GM10847 (cell line): ENCODE measurements around the gene VWA1.

ENCODE experiments used
- POLR2A ChIP-seq: IDR thresholded peaks from 2 replicates; pipeline ENCODE4 v1.6.1; 2011; ENCODE audit not compliant: insufficient read length; ENCODE audit errors: extremely low read depth

VWA1 gene

GRCh38 chr1:1421147-1421906 lies 14.2 kb upstream of the VWA1 start, which contains the start of gene ANKRD65:
ANKRD65 (minus strand) TSS chr1:1421276; CDS start chr1:1421005, 271 bp downstream.
- no peak for TF ChIP-seq POLR2A

DNA sequence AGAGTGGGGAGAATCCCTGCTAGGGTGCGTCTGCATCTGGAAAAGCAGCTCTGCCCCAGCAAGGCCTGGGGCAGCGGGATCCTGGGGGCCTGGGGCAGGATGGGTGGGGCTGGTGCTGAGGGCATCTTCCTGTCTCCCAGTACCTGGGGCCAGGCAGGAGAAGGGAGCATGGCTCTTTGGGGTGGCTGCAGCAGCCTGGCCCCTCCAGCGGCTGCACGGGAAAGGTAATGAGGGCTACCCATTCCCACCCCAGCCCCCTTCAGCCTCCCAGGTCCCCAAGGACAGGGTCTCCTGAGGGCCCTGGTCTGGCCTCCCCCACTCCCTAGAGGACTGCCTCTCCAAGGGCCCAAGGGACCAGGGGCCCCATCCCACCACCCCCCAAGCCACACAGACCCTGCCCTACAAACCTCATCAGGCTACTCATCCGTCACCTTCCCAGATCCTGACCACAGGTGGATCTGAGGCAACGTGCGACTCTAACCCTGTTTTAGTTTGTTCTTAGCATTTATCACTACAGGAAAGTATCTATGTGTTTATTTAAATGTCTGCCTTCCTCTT lies 13.5 kb upstream of the VWA1 start:
- TF ChIP-seq POLR2A: no peak

DNA sequence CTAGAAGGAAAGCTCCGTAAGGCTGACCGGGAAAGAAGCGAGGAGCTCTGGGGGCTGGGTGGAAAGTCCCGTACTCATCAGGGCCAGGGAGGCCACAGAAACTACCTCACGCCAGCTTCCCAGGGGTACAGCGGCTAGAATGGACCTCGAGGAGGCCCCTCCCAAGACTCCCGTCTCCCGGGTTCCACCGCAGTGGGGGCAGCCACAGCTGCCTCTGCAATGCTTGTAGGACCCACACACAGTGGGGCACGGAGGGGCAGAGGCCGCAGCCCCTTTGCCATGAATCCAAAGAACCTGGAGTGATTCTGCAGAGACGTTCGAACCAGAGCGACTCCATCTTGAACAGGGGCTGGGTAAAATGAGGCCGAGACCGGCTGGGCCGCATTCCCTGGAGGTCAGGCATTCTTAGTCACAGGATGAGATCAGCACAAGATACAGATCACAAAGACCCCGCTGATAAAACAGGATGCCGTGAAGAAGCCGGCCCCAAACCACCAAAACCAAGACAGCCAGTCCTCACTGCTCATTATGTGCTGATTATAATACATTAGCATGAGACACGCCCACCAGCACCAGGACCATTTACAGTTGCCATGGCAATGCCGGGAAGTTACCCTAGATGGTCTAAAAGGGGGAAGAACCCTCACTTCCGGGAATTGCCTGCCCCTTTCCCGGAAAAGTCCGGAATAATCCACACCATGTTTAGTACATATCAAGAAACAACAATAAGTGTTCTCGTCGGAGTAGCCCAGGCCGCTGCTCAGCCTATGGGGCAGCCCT lies 12.8 kb upstream of the VWA1 start:
- TF ChIP-seq POLR2A: no peak

DNA sequence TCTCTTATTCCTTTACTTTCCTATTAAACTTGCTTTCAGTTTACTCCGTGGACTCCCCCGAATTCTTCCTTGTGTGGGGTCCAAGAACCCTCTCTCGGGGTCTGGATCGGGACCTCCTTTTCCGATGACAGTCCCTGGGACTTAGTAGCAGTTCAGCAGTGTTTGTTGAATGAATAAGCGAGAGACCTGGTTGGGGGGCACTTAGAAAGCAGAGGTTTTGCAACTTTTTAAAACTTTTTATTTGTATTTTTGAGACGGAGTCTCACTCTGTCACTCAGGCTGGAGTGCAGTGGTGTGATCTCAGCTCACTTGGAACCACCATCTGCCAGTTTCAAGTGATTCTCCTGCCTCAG lies 12.3 kb upstream of the VWA1 start:
- TF ChIP-seq POLR2A: no peak

GRCh38 chr1:1424707-1425106 lies 10.8 kb upstream of the VWA1 start:
- TF ChIP-seq POLR2A: no peak

DNA sequence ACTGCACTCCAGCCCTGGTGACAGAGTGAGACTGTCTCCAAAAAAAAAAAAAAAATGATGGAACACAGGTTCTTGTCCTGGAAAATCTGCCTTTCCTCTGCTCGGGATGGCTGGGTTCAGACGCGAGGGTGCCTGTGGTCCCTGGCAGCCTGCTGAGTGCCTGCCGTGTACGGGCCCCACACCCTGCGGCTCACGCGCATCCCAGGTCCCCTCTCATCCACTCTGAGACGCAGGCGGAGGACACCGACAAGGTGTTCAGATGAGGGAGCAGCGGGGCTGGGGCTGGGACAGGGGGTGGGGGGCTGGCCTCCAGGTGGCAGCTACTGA lies 10.1 kb upstream of the VWA1 start:
- no peak for TF ChIP-seq POLR2A

DNA sequence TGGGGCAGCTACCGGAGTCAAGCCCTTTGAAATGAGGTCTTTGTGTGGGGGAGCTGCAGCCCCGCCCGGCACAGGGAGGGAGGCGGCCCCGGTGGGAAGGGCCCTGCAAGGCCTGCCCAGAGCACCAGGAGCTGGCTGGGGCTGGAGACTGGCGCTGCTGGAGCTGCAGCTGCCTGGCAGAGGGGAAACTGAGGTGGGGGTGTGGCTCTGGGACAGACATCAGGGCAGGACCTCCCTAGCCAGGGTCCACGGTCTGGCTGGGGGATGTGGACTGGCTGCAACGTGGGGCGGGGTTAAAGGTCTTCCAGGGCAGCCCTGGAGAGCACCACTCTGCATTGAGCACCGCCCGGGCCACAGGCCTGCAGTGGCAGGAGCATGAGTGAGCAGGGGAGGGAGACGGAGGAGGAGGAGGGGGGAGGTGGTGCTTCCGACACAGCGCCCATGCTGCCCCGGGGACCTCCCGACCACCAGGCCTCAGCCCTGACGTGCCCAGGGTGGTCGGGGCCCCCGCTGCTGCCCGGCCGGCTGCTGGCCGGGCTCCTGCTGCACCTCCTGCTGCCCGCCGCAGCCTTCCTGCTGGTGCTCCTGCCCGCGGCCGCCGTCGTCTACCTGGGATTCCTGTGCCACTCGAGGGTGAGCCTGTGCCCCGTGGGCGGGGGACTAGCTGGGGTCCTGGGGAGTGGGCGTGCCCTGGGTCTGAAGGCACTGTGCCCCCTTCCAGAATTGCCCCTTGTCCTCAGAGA lies 9.6 kb upstream of the VWA1 start:
- TF ChIP-seq POLR2A: no peak

- no peak for TF ChIP-seq POLR2A
These were observed 8.9 kb upstream of the VWA1 start for GRCh38 chr1:1426496-1427105.

DNA sequence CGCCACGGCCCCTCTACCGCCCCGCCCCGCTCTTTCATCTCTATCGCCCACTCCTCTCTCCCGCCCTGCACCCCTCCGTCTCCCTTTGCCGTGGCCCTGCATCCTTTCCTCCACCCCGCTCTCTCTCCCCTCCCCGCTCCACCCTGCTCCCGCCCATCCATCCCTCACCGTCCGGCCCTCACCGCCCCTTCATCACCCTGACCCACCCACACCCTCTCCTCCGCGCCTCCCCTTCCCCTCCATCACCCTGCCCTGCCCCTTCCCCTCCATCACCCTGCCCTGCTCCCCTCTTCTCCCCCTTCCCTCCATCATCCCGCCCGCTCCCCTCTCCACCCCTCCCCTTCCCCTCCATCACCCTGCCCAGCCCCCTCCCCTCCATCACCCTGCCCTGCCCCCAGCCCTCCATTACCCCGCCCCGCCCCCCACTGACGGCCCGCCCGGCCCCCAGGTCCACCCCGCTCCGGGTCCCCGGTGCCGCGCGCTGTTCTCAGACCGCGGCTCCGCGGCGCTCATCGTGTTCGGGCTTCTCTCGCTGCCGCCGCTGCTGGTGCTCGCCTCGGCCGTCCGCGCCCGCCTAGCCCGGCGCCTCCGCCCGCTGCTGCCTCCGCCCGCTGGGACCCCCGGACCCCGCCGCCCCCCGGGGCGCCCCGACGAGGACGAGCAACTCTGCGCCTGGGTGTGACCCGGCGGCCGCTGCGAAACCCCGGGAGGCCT lies 8.2 kb upstream of the VWA1 start:
- no peak for TF ChIP-seq POLR2A

- no peak for TF ChIP-seq POLR2A
These were observed 7.7 kb upstream of the VWA1 start for GRCh38 chr1:1427820-1428148.

DNA sequence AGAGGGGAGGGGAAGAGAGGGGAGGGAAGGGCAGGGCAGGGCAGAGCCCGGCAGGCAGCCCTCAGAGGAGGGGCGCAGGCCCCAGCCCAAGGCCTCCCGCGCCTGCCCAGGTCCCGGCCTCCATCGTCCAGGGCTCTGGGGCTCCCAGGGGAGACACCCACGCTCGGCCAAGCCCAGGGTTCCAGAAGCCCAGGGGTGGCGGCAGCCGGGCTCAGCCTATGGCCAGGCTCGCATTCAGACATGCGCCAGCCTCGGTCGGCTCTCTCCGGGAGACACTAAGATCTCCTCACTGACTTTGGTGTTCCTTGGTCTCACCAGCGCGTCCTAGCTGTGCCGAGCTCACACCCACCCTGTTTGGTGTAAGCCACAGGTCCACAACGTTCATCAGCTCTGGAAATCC lies 7.3 kb upstream of the VWA1 start:
- no peak for TF ChIP-seq POLR2A

DNA sequence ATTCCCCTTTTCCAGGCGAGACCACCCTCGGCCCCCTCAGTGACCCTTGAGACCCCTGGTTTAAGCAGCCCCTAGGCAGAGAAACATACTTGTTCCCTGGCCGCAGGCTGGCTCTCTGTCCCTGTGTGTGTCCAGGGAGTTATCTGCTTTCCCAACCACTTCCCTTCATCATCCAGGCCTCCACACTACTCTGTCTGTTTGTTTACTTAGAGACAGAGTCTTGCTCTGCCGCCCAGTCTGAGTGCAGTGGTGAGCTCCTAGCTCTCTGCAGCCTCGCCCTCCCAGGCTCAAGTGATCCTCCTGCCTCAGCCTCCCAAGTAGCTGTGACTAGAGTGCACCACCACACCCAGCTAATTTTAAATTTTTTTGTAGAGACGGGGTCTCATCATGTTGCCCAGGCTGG lies 5.8 kb upstream of the VWA1 start:
- no peak for TF ChIP-seq POLR2A

DNA sequence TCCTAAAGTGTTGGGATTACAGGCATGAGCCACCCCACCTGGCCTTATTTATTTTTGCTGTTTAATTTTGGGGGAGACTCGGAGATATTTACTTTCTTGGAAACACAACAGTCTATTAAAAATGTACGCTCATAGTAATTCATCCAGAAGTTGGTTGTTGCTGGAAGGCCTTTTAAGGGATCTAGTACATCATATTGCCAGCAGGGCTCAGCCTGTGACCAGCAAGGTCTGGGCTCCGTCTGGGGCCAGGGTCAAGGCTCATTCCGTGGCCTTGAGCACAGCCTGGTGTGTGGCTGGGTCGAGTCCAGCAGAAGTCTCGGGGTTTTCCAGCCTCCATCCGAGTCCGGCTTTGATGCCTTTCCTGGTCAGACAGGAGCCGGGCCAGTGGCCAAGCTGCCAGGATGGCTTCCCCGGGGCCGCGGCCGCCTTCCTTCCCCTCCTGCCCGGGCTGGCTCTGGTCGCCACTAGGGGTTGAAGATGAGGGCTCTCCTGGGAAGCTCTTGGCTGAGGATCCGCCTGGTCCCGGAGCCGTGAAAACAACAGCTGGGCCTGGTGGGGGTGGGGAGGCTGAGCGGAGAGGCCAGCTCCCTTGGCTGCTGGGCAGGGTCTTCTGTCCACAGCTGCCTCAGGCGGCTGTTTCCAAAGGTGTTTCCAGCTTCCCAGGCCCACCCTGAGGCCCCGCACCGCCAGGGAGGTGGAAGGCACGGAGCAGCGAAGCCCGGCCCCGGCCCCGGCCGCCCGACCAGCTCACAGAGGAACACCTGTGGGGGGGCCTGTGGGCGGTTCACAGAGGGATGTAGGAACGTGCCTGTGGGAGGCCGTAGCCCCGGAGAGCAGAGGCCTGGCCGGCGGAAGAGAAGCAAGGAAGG lies 5.1 kb upstream of the VWA1 start:
- TF ChIP-seq POLR2A: no peak

DNA sequence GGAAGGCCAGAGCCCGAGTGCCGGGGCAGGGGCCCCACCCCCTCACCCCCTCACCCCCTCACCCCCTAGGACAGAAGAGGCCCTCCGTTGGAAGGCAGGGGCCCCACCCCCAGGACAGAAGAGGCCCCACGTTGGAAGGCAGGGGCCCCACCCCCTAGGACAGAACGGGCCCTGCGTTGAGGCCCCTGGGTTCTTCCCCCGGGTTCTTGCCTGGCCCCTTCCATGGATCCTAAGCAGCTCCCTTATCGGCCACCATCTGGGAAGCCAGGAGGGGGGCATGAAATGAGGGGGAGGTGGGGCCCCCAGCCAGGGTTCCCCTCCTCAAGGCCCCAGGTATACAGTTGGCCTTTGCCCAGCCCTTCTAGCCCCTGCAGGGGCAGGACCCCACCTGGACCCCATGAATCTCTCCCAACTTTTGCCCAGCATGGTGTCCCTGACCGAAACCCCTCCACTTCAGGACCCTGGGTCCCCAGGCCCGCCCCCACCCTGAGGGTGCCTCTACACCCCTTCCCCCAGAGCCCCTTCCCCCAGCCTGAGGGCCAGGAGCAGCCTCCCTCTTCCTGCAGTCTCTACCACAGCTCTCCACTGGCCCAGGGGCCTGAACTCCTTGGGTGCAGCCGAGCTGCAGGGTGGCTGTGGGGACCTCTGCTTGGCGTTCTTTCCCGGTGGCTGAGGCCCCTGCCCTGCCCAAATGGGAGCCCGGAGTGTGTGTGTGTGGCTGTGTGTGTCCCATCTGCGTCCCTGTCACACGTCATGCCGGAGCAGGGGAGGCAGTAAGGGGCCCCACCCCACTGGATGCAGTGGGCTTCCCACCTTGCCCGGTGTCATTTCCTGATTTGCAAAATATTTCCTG lies 4.3 kb upstream of the VWA1 start:
- no peak for TF ChIP-seq POLR2A
